Sigmoid colon (tissue), 4 donors: ENCODE data around the gene DPY19L3.

ENCODE experiments used
- POLR2A ChIP-seq, 2 donors: fragments of 450-650 bp; IDR thresholded peaks; one replicate each; pipeline ENCODE4 v1.6.1; 2016; ENCODE audit warnings: antibody characterized with exemption in 2 of 2, mild to moderate bottlenecking in 2 of 2, moderate library complexity in 2 of 2
- POLR2AphosphoS5 ChIP-seq, 4 donors: sonication (generic); formaldehyde crosslinking; IDR thresholded peaks; one replicate each; pipeline ENCODE4 v1.6.1; 2017; ENCODE audit warnings: antibody characterized with exemption in 4 of 4
- TF ChIP-seq, protein P1 (sequence below), 4 experiments: fragments of 450-650 bp in 3 of 4; fragments of 200-600 bp in 1 of 4; IDR thresholded peaks; one replicate each; pipeline ENCODE4 v1.5.1; 2016 to 2019; ENCODE audit warnings: antibody characterized with exemption in 4 of 4, mild to moderate bottlenecking in 3 of 4, moderate library complexity in 2 of 4

DNA sequence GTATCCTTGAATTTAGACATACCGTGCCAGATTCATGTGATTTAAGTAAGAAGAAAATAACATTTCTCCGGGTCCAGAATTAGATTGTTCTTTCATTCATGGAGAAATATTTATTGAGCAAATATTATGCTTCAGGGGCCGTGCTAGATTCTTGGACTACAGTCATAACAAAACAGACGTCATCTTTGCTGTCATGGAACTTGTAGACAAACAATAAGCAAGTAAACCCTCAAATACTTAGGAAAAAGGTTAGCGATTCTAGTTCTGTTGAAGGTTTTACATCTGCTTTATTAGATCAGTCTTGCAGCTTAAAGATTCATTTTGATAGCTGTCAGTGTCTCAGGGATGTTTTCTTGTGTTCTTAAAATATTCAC lies 43.3 kb upstream of the DPY19L3 start:
- TF ChIP-seq, protein P1, sequence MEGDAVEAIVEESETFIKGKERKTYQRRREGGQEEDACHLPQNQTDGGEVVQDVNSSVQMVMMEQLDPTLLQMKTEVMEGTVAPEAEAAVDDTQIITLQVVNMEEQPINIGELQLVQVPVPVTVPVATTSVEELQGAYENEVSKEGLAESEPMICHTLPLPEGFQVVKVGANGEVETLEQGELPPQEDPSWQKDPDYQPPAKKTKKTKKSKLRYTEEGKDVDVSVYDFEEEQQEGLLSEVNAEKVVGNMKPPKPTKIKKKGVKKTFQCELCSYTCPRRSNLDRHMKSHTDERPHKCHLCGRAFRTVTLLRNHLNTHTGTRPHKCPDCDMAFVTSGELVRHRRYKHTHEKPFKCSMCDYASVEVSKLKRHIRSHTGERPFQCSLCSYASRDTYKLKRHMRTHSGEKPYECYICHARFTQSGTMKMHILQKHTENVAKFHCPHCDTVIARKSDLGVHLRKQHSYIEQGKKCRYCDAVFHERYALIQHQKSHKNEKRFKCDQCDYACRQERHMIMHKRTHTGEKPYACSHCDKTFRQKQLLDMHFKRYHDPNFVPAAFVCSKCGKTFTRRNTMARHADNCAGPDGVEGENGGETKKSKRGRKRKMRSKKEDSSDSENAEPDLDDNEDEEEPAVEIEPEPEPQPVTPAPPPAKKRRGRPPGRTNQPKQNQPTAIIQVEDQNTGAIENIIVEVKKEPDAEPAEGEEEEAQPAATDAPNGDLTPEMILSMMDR (IDR thresholded peaks at IDR 0.05), result no peak
- TF ChIP-seq POLR2AphosphoS5 (IDR thresholded peaks at IDR 0.05) (no peak), POLR2A (IDR thresholded peaks at IDR 0.05) (no peak)
